Activated naive CD4-positive, alpha-beta T cell treated with anti-CD3 and anti-CD28 coated beads, Interleukin-2, amount 50 U/mL, for 24 hours (primary cell): ENCODE data around the gene SEPHS2.
A peak's percentile ranks its signal among the peaks of the same experiment; 100 is the strongest.

ENCODE experiments used
- H3K27ac Mint-ChIP-seq: one replicate; pipeline ENCODE4 v1.8.0; 2021; ENCODE audit warnings: mild to moderate bottlenecking, mixed read lengths
- H3K27me3 Mint-ChIP-seq: one replicate; pipeline ENCODE4 v1.8.0; 2021; ENCODE audit warnings: mixed read lengths
- H3K36me3 Mint-ChIP-seq: one replicate; pipeline ENCODE4 v1.8.0; 2021; ENCODE audit warnings: mixed read lengths
- H3K4me1 Mint-ChIP-seq: one replicate; pipeline ENCODE4 v1.8.0; 2021; ENCODE audit warnings: mixed read lengths
- H3K4me3 Mint-ChIP-seq: one replicate; pipeline ENCODE4 v1.8.0; 2021; ENCODE audit warnings: mild to moderate bottlenecking, mixed read lengths
- H3K9me3 Mint-ChIP-seq: one replicate; pipeline ENCODE4 v1.8.0; 2021; ENCODE audit warnings: mixed read lengths

The SEPHS2 gene

DNA sequence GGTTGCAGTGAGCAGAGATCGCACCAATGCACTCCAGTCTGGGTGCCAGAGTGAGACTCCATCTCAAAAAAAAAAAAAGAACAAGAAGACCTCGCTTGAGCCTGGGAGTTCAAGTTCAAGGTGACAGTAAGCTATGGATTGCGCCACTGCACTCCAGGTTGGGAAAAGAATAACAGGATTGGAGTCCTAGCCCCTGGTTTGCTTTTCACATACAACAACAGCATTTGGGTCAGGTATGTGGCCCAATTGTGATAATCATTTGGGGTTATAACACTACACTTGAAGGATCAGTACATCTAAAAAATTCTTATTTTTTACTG, 3.4 kb upstream of the SEPHS2 start:
- no peak overlapping the region for H3K27ac Mint-ChIP-seq
- H3K27me3 Mint-ChIP-seq, result no peaks in the 10 kb centered on the region
- H3K9me3 Mint-ChIP-seq, result no peaks in the 10 kb centered on the region
- peaks cover 5% of the 10 kb centered on the region for H3K36me3 Mint-ChIP-seq
- H3K4me3 Mint-ChIP-seq, result no peak overlapping the region
- peaks cover 49% of the 10 kb centered on the region for H3K4me1 Mint-ChIP-seq

DNA sequence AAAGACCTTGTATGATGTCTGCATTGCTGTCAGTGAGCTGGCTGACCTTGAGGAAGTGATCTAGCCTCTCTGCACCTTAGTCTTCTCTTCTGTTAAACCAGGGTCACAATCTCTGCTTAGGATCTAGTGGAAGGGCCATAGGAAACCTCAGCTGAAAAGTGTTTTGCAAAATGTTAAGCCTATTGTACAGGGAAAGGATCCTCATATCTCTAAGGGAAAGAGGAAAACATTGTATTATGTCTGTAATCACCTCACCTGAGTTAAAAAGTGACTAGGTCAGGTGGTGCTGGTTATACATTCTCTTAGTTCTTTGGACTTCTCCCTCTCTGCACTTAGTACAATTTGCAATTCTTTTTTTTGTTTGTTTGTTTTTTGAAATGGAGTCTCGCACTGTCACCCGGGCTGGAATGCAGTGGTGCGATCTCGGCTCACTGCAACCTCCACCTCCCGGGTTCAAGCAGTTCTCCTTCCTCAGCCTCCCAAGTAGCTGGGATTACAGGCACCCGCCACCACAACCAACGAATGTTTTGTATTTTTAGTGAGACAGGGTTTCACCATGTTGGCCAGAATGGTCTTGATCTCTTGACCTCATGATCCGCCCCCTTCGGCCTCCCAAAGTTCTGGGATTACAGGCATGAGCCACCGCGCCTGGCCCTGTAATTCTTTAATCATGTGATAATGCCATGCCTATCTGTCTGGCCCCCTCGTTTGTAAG, 2.0 kb upstream of the SEPHS2 start:
- Mint-ChIP-seq H3K27me3 (no peaks in the 10 kb centered on the region), H3K4me3 (peak overlapping the region; percentile 26), H3K36me3 (peaks cover 13% of the 10 kb centered on the region), H3K9me3 (no peaks in the 10 kb centered on the region), H3K27ac (peak overlapping the region; percentile 70), H3K4me1 (peaks cover 54% of the 10 kb centered on the region)

DNA sequence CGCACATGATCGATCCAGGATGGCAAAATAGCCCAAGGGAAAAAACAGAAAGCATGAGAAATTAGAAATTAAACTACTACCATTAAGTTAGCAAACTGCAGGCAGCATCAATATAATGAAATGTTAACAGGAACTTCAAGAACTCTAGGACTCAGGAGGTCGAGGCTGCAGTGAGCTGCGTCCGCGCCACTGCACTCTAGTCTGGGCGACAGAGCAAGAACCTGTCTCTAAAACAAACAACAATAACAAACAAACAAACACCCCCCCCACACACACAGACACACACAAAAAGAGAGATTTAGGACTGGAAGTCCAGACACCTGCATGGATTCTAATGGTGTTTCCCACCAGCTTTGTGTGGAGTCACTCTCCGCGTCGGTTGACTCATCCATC, 525 bp upstream of the SEPHS2 start:
- peak overlapping the region; percentile 99 for H3K27ac Mint-ChIP-seq
- no peaks in the 10 kb centered on the region for H3K9me3 Mint-ChIP-seq
- H3K4me3 Mint-ChIP-seq, result peak overlapping the region; percentile 93
- peaks cover 13% of the 10 kb centered on the region for H3K36me3 Mint-ChIP-seq
- H3K27me3 Mint-ChIP-seq, result no peaks in the 10 kb centered on the region
- H3K4me1 Mint-ChIP-seq, result peaks cover 49% of the 10 kb centered on the region

DNA sequence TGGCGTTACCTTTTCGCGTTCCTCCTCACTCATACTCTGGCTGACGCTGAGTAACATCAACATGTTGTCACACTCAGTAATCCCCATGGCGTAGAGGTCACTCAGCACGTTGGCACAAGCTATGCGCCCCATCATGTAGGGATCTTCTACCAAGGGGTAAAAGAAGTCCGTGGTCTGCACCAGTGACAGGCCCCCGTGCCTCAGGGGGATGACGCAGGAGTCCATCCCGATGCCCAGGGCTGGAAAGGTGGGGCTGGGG, 596 bp downstream of the SEPHS2 start:
- peaks cover 37% of the 10 kb centered on the region for H3K4me1 Mint-ChIP-seq
- H3K27me3 Mint-ChIP-seq, result no peaks in the 10 kb centered on the region
- H3K27ac Mint-ChIP-seq, result peak overlapping the region; percentile 88
- H3K36me3 Mint-ChIP-seq, result peaks cover 13% of the 10 kb centered on the region
- H3K9me3 Mint-ChIP-seq, result no peaks in the 10 kb centered on the region
- peak overlapping the region; percentile 93 for H3K4me3 Mint-ChIP-seq

DNA sequence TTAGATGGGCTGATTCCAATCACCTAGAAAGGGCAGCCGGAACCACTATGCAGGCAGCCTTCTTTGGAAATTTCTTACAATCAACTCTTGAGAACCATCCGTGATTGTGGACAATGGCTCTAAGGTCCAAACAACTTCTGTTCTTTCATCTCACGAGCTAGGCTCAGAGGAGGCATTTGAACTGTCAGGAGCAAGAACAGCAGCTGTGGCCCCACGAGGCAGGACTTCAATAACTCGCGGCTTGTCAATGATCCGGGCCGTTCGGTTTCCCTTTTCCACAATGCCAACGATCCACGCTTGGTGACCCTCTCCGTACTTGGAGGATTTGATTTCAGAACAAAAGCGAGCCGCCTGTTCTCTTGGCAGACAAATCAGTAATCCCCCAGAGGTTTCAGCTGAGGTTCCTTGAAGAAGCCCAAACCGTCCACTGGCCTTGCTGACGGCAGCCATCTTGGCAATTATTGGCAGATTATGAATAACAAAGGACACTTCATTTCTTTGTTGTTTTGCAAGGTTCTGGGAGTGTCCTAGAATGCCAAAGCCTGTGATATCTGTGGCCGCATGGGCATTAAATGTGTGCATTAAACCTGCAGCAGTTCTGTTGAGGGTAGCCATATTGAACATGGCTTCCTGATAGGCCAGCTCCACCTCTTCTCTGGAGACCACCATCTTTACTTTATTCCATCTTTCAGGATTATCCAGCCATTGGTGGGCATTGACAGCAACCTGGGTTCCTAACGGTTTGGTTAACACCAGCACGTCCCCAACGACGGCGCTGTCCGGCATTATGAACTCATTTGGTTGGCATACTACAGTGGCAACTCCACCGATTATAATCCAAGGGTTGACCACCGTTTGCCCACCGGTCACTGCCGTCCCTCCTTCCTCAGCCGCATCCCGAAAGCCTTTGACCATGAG, 1.2 kb downstream of the SEPHS2 start:
- H3K36me3 Mint-ChIP-seq, result peaks cover 13% of the 10 kb centered on the region
- H3K27me3 Mint-ChIP-seq, result no peaks in the 10 kb centered on the region
- H3K4me1 Mint-ChIP-seq, result peaks cover 33% of the 10 kb centered on the region
- H3K27ac Mint-ChIP-seq, result peak overlapping the region; percentile 88
- H3K9me3 Mint-ChIP-seq, result no peaks in the 10 kb centered on the region
- H3K4me3 Mint-ChIP-seq, result peak overlapping the region; percentile 93

DNA sequence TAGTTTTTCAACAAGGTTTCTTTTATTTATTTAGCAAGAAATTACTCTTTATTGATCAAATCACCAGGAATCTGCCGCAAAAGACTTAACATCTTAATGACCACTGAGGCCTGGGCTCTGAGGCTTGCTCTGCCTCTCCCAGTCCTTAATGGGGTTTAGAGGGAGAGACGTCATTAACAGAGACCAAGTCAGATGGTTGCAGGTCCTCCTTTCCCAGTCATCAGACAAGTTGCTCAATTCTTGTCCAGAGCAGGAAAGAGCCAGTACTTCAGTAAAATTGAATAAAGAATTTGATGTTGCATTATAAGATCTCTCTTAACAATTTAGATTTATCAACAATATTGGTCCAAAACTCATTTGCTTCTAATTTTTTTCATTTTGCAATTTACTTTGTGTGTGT, 2.0 kb downstream of the SEPHS2 start:
- peaks cover 32% of the 10 kb centered on the region for H3K4me1 Mint-ChIP-seq
- H3K27me3 Mint-ChIP-seq, result no peaks in the 10 kb centered on the region
- no peaks in the 10 kb centered on the region for H3K9me3 Mint-ChIP-seq
- H3K27ac Mint-ChIP-seq, result no peak overlapping the region
- H3K4me3 Mint-ChIP-seq, result peak overlapping the region; percentile 93
- H3K36me3 Mint-ChIP-seq, result peaks cover 13% of the 10 kb centered on the region

DNA sequence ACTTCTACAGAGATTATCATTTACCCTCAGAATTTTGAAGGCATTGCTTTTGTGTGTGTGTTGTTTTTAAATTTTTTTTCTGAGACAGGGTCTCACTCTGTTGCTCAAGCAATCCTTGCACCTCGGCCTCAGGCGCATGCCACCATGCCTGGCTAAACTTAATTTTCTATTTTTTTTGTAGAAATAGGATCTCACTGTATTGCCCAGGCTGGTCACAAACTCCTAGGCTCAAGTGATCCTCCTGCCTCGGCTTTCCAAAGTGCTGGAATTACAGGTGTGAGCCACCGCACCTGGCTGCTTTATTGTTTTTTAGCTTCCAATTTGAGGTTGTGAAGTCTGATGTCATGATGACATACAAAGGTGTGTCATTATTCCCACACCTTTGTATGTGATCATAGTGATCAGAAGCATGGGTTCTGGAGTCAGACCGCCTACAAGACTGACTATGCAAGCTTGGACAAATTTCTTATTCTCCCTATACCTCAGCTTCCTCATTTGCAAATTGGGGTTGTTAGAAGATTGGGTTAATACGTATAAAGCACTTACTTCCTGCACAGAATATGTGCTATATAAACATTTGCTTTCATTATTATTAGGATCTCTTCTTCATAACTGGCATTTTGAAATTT, 5.8 kb downstream of the SEPHS2 start:
- H3K4me1 Mint-ChIP-seq, result peaks cover 22% of the 10 kb centered on the region
- H3K36me3 Mint-ChIP-seq, result peaks cover 9% of the 10 kb centered on the region
- H3K9me3 Mint-ChIP-seq, result no peaks in the 10 kb centered on the region
- no peak overlapping the region for H3K4me3 Mint-ChIP-seq
- H3K27ac Mint-ChIP-seq, result no peak overlapping the region
- no peaks in the 10 kb centered on the region for H3K27me3 Mint-ChIP-seq

DNA sequence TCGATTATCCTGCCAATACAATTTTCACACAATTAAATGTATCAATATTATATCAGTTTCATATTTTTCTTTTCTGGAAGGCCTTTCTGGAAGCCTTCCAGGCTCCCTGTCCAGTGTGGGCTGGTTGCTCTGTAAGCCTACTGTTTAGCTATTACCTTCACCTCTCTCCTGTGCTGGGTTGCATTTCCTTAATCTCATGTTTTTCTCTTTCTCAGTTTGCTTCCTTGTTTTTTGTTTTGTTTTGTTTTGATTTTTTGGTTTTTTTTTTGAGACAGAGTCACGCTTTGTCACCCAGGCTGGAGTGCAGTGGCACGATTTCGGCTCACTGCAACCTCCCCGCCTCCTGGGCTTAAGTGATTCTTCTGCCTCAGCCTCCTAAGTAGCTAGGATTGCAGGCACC, 6.8 kb downstream of the SEPHS2 start:
- Mint-ChIP-seq H3K36me3 (peaks cover 6% of the 10 kb centered on the region), H3K27me3 (no peaks in the 10 kb centered on the region), H3K4me1 (peaks cover 21% of the 10 kb centered on the region), H3K4me3 (no peak overlapping the region), H3K9me3 (no peaks in the 10 kb centered on the region), H3K27ac (no peak overlapping the region)

DNA sequence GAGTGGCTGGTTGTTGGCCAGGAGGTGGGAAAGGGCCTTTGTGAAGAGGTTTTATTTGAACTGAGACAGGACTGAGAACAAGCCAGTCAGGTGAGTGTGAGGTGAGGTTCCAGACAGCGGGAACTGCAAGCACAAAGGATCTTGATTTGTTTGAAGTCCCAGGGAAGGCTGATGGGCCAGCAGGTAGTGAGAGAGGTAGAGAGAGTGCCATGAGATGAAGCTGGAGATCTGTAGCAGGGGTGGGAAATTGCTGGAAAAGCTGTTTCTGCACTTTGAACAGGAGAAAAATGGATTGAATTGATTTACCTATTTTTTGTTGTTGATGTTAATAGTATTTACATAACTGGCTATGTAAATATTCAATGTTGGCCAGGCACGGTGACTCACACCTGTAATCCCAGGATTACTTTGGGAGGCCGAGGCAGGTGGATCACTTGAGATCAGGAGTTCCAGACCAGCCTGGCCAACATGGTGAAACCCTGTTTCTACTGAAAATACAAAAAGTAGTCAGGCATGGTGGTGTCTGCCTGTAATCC, 8.1 kb downstream of the SEPHS2 start:
- Mint-ChIP-seq H3K9me3 (no peaks in the 10 kb centered on the region), H3K36me3 (no peaks in the 10 kb centered on the region), H3K4me1 (peaks cover 15% of the 10 kb centered on the region), H3K4me3 (no peak overlapping the region), H3K27ac (no peak overlapping the region), H3K27me3 (no peaks in the 10 kb centered on the region)

DNA sequence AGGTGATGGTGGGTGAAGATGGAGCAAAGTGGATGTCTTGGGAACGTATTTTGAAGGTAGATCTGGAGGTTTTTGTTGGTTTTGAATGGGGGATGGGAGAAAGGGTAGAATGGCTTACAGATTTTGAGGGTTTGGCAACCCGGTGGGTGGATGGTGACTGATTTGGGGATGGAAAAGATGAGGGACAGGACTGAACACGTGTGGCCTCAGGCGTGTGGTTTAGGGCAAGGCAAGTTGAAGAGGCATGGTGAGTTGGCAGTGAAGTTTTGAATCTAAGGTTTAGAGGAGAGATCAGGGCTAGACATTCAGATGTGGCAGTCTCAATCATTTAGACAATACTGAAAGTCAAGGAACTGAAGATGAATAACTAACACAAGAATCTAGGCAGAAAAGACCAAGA, 10.8 kb downstream of the SEPHS2 start:
- Mint-ChIP-seq H3K27ac (peak overlapping the region; percentile 64), H3K4me1 (peaks cover 15% of the 10 kb centered on the region), H3K36me3 (no peaks in the 10 kb centered on the region), H3K9me3 (no peaks in the 10 kb centered on the region), H3K4me3 (no peak overlapping the region), H3K27me3 (no peaks in the 10 kb centered on the region)

DNA sequence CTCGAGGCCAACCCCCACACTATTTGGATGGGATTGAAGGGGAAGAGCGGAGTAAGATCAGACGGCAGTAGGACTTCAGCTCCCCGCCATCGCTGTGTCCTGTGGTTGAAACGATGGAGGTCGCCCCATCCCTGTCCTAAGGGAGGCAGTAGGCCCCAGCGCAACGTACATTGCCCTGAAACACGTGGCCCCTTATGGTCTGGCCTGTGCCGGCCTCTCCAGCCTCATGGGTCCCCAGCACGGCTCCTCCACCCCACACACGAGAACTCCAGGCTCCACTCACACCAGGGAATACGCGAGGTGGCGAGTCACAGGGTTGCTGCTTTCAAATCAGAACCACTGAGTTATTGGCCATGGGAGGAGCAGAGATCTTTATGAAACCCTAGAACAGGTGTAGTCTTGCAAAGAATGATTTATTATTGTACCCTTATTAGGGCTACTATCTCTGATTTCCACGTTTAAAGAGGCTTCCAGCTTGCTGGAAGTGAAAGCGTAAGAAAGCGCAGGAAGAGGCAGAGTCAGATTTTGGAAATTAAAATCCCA, 15.2 kb downstream of the SEPHS2 start:
- peaks cover 30% of the 10 kb centered on the region for H3K4me1 Mint-ChIP-seq
- H3K9me3 Mint-ChIP-seq, result no peaks in the 10 kb centered on the region
- H3K4me3 Mint-ChIP-seq, result no peak overlapping the region
- H3K27me3 Mint-ChIP-seq, result no peaks in the 10 kb centered on the region
- no peak overlapping the region for H3K27ac Mint-ChIP-seq
- peaks cover 12% of the 10 kb centered on the region for H3K36me3 Mint-ChIP-seq

DNA sequence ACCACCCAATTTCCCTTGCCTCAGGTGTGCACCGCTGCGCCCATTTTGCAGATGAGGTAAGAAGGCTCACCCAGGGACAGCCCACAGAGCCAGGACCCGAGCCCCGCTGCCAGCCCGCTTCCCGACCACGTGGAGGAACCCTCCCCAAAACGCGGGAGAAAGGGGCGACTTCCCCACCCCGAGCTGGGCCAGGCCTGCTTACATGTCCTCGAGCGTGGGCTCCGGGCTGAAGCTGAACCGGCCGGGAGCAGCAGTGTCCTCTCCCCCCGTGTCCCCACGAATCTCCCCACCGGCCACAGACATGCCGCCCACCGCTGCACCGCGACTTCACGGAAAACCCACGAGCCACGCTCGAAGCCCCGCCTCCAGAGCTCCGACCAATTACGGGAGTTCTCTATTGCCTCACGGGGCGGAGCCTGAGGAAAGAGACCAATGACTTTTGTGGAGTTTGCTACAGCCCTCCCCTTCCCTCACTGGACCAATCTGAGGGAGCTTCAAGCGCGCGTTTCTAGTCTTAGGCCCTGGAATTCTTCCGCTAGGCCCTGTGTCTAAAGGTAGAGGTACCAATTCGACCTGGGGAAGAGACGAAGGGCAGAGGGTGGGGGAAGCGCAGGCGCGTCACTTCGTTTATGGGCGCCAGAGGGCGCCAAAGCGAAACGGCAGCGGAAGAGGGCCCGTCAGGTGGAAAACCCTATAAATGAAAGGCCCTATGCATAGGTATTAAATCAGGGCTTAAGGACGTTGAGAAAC, 15.8 kb downstream of the SEPHS2 start, which contains the start of gene DCTPP1:
DCTPP1 (minus strand) TSS at position 353 of the 750 bp plus-strand sequence; CDS start at position 303, 50 bp downstream.
- H3K27ac Mint-ChIP-seq, result peak within 1 kb of the TSS; percentile 51
- no peaks in the 10 kb centered on the region for H3K27me3 Mint-ChIP-seq
- H3K4me1 Mint-ChIP-seq, result peaks cover 27% of the 10 kb centered on the region
- peaks cover 12% of the 10 kb centered on the region for H3K36me3 Mint-ChIP-seq
- no peak within 1 kb of the TSS for H3K4me3 Mint-ChIP-seq
- no peaks in the 10 kb centered on the region for H3K9me3 Mint-ChIP-seq

DNA sequence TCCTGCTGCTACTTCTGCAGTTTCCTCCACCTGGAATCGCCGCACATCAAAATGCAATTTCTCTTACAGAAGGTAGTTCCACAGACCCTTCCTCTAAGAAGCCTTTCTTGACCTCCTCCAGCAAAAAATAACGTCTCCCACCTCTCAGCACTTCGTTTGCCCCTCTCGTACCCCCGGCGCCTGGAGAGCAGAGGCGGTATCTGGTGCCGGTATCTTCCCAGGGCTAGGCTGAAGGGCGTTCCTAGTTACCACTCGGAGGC, 16.3 kb downstream of the SEPHS2 start:
- peaks cover 12% of the 10 kb centered on the region for H3K36me3 Mint-ChIP-seq
- H3K9me3 Mint-ChIP-seq, result no peaks in the 10 kb centered on the region
- H3K4me1 Mint-ChIP-seq, result peaks cover 22% of the 10 kb centered on the region
- H3K27me3 Mint-ChIP-seq, result no peaks in the 10 kb centered on the region
- no peak overlapping the region for H3K27ac Mint-ChIP-seq
- H3K4me3 Mint-ChIP-seq, result no peak overlapping the region

DNA sequence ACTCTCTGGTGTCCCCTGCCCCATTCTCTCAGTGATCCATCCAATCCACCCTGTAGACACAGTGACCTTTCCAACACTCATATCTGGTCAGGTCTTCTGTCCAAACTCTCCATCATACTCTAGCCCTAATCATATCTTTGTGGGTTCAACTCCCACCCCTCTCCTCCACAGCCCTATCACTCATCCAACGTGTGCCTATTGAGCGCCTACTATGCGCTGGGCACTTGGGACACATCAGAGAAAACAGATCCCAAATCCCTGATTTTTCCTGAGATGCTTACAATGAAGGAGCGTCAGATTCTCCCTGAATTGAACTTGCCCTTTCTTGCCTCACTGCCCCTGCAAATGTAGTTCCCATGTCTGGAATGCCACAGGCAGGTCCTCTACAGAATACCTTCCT, 17.6 kb downstream of the SEPHS2 start:
- Mint-ChIP-seq H3K27me3 (no peaks in the 10 kb centered on the region), H3K36me3 (peaks cover 15% of the 10 kb centered on the region), H3K27ac (peak overlapping the region; percentile 30)

DNA sequence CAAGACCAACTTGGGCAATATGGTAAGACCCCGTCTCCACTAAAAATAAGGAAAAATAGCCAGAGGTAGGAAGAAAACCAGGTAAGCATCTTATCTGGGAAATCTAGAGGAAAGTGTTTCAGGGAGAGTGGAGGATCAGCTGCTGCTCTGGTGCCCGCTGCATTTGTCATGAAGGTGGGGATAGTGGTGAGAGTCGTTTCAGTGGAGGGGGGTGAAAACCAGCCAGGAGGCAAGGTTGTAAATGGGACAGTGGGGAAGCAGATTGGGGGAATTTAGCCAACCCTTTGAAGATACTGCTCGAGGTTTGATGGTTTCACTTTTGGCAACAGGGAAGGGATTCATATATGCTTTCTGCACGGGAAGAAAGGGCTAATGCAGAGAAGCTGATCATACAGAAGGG, 24.7 kb downstream of the SEPHS2 start:
- Mint-ChIP-seq H3K36me3 (peaks cover 9% of the 10 kb centered on the region), H3K4me1 (peaks cover 22% of the 10 kb centered on the region), H3K27ac (peak overlapping the region; percentile 25), H3K27me3 (no peaks in the 10 kb centered on the region), H3K9me3 (no peaks in the 10 kb centered on the region), H3K4me3 (no peak overlapping the region)

More for the DNA sequence above, 17.6 kb downstream of the SEPHS2 start:
- peaks cover 15% of the 10 kb centered on the region for H3K4me1 Mint-ChIP-seq
- H3K9me3 Mint-ChIP-seq, result no peaks in the 10 kb centered on the region
- H3K4me3 Mint-ChIP-seq, result no peak overlapping the region
